GM12801 (cell line): Measurements from ENCODE around the gene CUL4B.

Experiments used
- CTCF ChIP-seq: IDR thresholded peaks from one replicate; pipeline ENCODE4 v1.5.1; 2011; ENCODE audit warnings: control low read depth; ENCODE audit not compliant: insufficient read length; ENCODE audit errors: extremely low read depth

The CUL4B gene

DNA sequence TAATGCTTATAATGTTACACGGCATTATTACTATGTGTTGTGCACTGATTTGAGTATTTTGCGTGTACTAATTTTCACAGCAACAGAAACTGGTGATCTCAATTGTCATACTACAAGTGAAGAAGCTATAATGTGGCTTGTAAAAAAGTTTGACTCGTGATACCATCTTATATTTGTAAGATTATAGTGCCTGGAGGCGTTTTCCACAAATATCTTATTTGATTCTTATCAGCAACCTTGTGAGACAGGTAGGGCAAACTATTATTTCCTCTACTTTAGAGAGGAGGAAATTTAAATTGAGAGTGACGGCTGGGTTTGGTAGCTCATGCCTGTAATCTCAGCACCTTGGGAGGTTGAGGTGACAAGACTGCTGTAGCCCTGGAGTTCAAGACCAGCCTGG, 4.5 kb downstream of the CUL4B start:
- no peak for TF ChIP-seq CTCF

DNA sequence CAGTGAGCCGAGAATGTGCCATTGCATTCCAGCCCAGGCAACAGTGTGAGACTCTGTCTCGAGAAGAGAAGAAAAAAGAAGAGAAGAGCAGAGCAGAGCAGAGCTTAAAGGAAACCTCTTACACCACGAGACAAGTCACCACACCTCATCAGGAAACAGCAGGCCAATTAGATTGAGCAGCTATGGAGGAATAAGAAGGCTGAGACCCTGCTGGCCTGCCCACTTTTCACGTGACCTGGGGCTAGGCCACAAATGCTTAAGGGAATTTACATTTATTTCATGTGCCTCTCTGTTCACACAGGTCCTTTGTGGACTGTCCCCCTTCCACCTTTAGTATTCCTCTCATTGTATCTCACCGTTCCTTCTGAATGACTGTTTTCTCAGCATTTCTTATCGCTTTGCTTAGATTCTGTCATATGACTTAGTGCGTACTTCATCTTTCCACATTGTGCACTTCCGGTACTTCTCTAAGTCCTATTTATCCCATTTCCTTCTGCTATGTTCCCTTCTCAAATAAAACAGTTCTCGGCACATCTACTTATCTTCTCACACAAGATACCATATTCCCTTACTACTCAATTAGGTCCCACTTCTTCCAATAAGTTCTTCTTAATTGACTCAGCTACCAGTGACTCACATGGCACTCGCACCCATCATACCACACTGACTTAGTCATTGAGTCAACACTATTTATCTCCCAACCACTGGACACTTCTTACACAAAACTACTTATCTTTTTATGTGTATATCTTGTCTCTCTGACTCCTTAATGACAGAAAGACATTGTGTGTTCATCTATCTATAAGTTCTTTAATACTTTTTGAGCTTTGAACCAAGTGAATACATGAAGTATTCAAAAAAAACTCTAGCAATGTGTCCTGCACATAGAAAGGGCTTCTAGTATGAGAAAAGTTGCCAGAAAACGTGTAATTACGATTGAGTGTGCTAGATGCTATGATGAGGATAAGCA, 11.0 kb downstream of the CUL4B start:
- TF ChIP-seq CTCF = no peak

DNA sequence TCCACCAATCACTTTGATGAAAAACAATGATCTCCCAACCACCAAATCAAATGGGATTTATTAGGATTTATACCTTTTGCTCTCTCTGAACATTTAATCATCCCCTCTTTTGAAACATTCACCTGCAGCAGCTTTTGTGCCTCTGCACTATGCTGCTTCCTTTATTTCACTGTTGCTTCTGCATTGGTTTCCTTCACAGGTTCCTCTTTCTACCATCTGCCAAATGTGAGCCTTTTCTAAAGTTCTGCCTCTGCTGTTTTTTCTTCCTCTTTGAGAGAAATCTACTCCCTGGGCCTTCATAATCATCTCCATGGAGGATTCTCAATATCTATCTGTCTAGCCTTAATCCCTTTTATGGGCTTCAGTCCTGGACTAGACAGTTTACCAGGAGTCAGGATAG, 24.7 kb downstream of the CUL4B start:
- TF ChIP-seq CTCF = no peak

DNA sequence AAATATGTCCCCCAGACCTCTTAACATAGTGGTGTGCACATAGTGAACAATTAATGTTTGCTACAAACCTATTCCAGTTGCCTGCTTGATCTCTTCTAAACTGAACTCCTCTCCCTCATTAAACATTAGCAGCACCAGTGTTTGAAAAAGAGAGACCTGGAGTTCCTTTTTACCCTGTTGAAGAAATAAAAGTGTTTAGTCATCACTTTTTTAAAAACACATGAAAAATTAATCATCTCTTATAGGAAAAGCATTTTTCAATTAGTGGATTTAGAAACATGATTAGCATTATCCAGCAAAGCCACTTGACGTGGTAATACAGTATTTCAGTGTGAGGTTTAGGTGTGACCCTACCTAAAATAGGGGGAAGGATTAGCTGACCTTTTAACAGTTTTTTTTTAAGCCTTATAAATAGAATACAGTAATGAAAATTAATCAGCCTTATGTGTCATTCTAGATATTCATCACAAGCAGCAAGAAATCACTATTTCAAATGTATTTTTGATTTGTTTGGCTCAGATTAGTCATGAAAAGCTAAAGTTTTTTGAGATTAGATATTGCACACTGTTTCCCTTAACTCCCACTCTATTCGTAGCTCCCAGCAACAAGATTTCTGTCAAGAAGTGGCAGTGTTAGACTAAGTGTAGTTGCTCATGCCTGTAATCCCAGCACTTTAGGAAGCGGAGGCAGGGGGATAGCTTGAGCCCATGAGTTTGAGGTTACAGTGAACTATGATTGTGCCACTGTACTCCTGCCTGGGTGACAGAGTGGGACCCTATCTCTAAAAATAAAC, 26.2 kb downstream of the CUL4B start:
- no peak for TF ChIP-seq CTCF

DNA sequence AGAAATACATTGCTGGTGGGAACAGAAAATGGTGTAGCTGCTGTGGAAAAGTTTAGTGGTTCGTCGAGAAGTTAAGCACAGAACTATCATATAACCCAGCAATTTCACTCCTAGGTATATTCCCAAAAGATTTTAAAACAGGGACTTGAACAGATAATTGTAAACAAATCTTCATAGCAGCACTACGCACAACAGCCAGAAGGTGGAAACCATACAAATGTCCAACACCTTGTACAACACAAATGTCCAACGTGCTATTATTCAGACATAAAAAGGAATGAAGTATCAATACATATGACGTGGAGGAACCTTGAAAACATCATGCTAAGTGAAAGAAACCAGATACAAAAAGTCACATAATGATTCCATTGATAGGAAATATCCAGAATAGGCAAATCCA, 37.9 kb downstream of the CUL4B start:
- TF ChIP-seq CTCF = no peak

GRCh38 chrX:120517936-120518335, 42.8 kb downstream of the CUL4B start:
- TF ChIP-seq CTCF = no peak

DNA sequence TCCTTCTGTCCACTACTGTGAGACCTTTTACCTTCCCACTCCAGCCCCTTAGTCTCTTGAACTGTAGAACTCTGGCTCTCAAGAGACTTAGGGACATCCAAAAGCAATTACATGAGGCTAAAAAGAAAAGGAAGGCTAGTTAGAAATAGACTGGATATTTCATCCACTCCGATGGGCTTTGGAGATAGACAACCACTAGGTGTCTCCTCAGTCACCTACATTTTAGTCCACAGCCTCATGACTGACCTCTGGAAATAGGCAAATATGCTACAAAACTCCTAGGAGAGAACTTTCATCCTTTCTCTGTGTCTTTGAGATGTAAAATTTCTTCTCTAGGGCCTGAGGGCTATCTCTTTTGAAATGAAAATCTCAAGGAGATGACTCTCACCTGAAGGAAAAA, 46.5 kb downstream of the CUL4B start:
- no peak for TF ChIP-seq CTCF
